Sigmoid colon (tissue), 7 donors: ENCODE results near the gene PPP1R15A. TPM values are rescaled to one million over a fixed set of nuclear protein-coding genes. Genes with fewer than 3 reads are reported as not detected.

Experiments
- DNase-seq: peaks from one replicate; pipeline ENCODE4 v3.0.0-alpha.2; 2019
- H3K27ac ChIP-seq, 4 donors: fragments of 200-600 bp; sonication (generic); one replicate each; pipeline ENCODE4 v1.5.1; 2016 to 2019; ENCODE audit warnings: mild to moderate bottlenecking in 1 of 4
- H3K27me3 ChIP-seq, 3 donors: fragments of 200-600 bp; sonication (generic); one replicate each; pipeline ENCODE4 v1.5.1; 2019; ENCODE audit warnings: mild to moderate bottlenecking in 1 of 3
- H3K36me3 ChIP-seq, 4 donors: fragments of 200-600 bp; sonication (generic); one replicate each; pipeline ENCODE4 v1.5.1; 2016 to 2019
- H3K4me1 ChIP-seq, 4 donors: fragments of 200-600 bp; sonication (generic); one replicate each; pipeline ENCODE4 v1.5.1; 2017 to 2019
- H3K4me3 ChIP-seq, 4 donors: fragments of 200-600 bp; sonication (generic); one replicate each; pipeline ENCODE4 v1.5.1; 2017 to 2019; ENCODE audit warnings: mild to moderate bottlenecking in 2 of 4, moderate library complexity in 1 of 4
- H3K9me3 ChIP-seq, 4 donors: fragments of 200-600 bp in 3 of 4; sonication (generic) in 3 of 4; one replicate each; pipeline versions ENCODE4 v1.5.1 to v1.6.1; 2013 to 2019
- CTCF ChIP-seq, 4 experiments: fragments of 450-650 bp in 3 of 4; fragments of 200-600 bp in 1 of 4; IDR thresholded peaks; one replicate each; pipeline ENCODE4 v1.5.1; 2016 to 2019; ENCODE audit warnings: antibody characterized with exemption in 4 of 4, mild to moderate bottlenecking in 3 of 4, moderate library complexity in 2 of 4
- EP300 ChIP-seq, 4 donors: sonication (generic); formaldehyde crosslinking; IDR thresholded peaks; one replicate each; pipeline ENCODE4 v1.6.1; 2017; ENCODE audit warnings: antibody characterized with exemption in 4 of 4
- POLR2A ChIP-seq, 2 donors: fragments of 450-650 bp; IDR thresholded peaks; one replicate each; pipeline ENCODE4 v1.6.1; 2016; ENCODE audit warnings: antibody characterized with exemption in 2 of 2, mild to moderate bottlenecking in 2 of 2, moderate library complexity in 2 of 2
- POLR2AphosphoS5 ChIP-seq, 4 donors: sonication (generic); formaldehyde crosslinking; IDR thresholded peaks; one replicate each; pipeline ENCODE4 v1.6.1; 2017; ENCODE audit warnings: antibody characterized with exemption in 4 of 4
- WGBS, 2 donors: extraction: QIAGEN DNeasy Blood & Tissue Kit; methylation state at CpG; one replicate each; pipeline ENCODE4 v1.1.7; 2013; 5-methylcytosine and 5-hydroxymethylcytosine counted together
- intact Hi-C: fragments of 100-400 bp; cut with DNase I; formaldehyde crosslinking; loops from one replicate; pipeline ENCODE4 v1.15.1; 2023
- polyA plus RNA-seq, 3 donors: library from polyadenylated mRNA; stranded (reverse); fragments of 200-250 nt; gene quantifications; one replicate each; pipeline ENCODE4 v1.2.3, GENCODE V29; 2013
- total RNA-seq, 4 donors: library from RNA; depleted of rRNA; stranded (reverse); fragments of >200 nt; gene quantifications; one replicate each; pipeline ENCODE4 v1.1.0, GENCODE V29; 2016
- donor health status: healthy with polysubstance abuse.
- donor health status: Bipolar disorder and iron deficiency.
- donor health status: healthy.

Gene PPP1R15A
- total and polyA plus RNA-seq, 7 donors: 22.1 to 69.8 (median 43.2) TPM

GRCh38 chr19:48925240-48925843 is 53.1 kb downstream of the PPP1R15A start:
- WGBS, 2 donors: 57 to 81% methylated on average over 11 of the region's 11 CpGs
- no peaks in the 10 kb centered on the region for H3K9me3 ChIP-seq
- H3K4me3 ChIP-seq: no peak overlapping the region
- peak overlapping the region in 2 of 4 donors; percentile 7 to 27 for H3K27ac ChIP-seq
- intact Hi-C loops: no loop called here
- no peak for DNase-seq
- TF ChIP-seq CTCF (IDR thresholded peaks at IDR 0.05) (no peak), POLR2A (IDR thresholded peaks at IDR 0.05) (no peak), EP300 (IDR thresholded peaks at IDR 0.05) (no peak), POLR2AphosphoS5 (IDR thresholded peaks at IDR 0.05) (no peak)
- H3K36me3 ChIP-seq: peaks cover 0 to 35% (median 15%) of the 10 kb centered on the region in 4 donors
- no peaks in the 10 kb centered on the region for H3K27me3 ChIP-seq
- H3K4me1 ChIP-seq: peaks cover 0 to 11% (median 3%) of the 10 kb centered on the region in 4 donors

Other genes starting within 250 kb of the PPP1R15A start
Only the 30 nearest of the 32 such genes appear.
- 10 to 100 TPM; 10.5 to 14.1 (median 11.9) TPM for gene DBP, start 235.0 kb upstream of the PPP1R15A start, total RNA-seq
- 10 to 100 TPM in 1 of 3 donors, 1 to 10 TPM in 2; 6.2 to 10.2 (median 9.8) TPM for gene DBP, start 235.0 kb upstream of the PPP1R15A start, polyA plus RNA-seq
- gene CA11, start 226.2 kb upstream of the PPP1R15A start, total RNA-seq: 10 to 100 TPM in 3 of 4 donors, 1 to 10 TPM in 1; 10.0 to 29.6 (median 14.7) TPM
- 10 to 100 TPM in 2 of 3 donors, 1 to 10 TPM in 1; 2.1 to 13.2 (median 11.6) TPM for gene CA11, start 226.2 kb upstream of the PPP1R15A start, polyA plus RNA-seq
- 1 to 10 TPM in 1 of 4 donors, under 1 TPM in 1, not detected in 2; 0.49 to 1.2 TPM for gene NTN5, start 199.4 kb upstream of the PPP1R15A start, total RNA-seq
- under 1 TPM in 1 of 3 donors, not detected in 2; 0.32 TPM for gene NTN5, start 199.4 kb upstream of the PPP1R15A start, polyA plus RNA-seq
- not detected for gene FUT2, start 176.4 kb upstream of the PPP1R15A start, total RNA-seq
- 10 to 100 TPM; 37.2 to 62.7 (median 59.4) TPM for gene FUT2, start 176.4 kb upstream of the PPP1R15A start, polyA plus RNA-seq
- gene MAMSTR, start 152.7 kb upstream of the PPP1R15A start, total RNA-seq: 1 to 10 TPM in 1 of 4 donors, under 1 TPM in 3; 0.82 to 1.8 (median 0.89) TPM
- 1 to 10 TPM in 1 of 3 donors, under 1 TPM in 1, not detected in 1; 0.69 to 1.0 TPM for gene MAMSTR, start 152.7 kb upstream of the PPP1R15A start, polyA plus RNA-seq
- gene RASIP1, start 131.8 kb upstream of the PPP1R15A start, total RNA-seq: 10 to 100 TPM in 2 of 4 donors, 1 to 10 TPM in 2; 4.9 to 11.4 (median 10.5) TPM
- gene RASIP1, start 131.8 kb upstream of the PPP1R15A start, polyA plus RNA-seq: 1 to 10 TPM in 2 of 3 donors, under 1 TPM in 1; 0.69 to 6.0 (median 5.0) TPM
- gene IZUMO1, start 125.5 kb upstream of the PPP1R15A start, total RNA-seq: not detected
- 1 to 10 TPM in 1 of 3 donors, under 1 TPM in 1, not detected in 1; 0.15 to 1.8 TPM for gene IZUMO1, start 125.5 kb upstream of the PPP1R15A start, polyA plus RNA-seq
- gene FUT1, start 119.8 kb upstream of the PPP1R15A start, total RNA-seq: under 1 TPM in 3 of 4 donors, not detected in 1; 0.41 to 0.71 (median 0.49) TPM
- under 1 TPM in 2 of 3 donors, not detected in 1; under 0.01 to 0.80 TPM for gene FUT1, start 119.8 kb upstream of the PPP1R15A start, polyA plus RNA-seq
- gene FGF21, start 116.9 kb upstream of the PPP1R15A start, total RNA-seq: not detected
- gene FGF21, start 116.9 kb upstream of the PPP1R15A start, polyA plus RNA-seq: not detected
- 10 to 100 TPM; 29.8 to 46.7 (median 32.9) TPM for gene BCAT2, start 61.4 kb upstream of the PPP1R15A start, total RNA-seq
- 10 to 100 TPM; 52.7 to 61.0 (median 54.1) TPM for gene BCAT2, start 61.4 kb upstream of the PPP1R15A start, polyA plus RNA-seq
- gene HSD17B14, start 35.9 kb upstream of the PPP1R15A start, total RNA-seq: 10 to 100 TPM; 14.1 to 20.1 (median 18.3) TPM
- gene HSD17B14, start 35.9 kb upstream of the PPP1R15A start, polyA plus RNA-seq: 10 to 100 TPM in 1 of 3 donors, 1 to 10 TPM in 2; 4.3 to 21.0 (median 4.9) TPM
- gene PLEKHA4, start 3.8 kb upstream of the PPP1R15A start, total RNA-seq: 10 to 100 TPM; 13.8 to 44.7 (median 19.5) TPM
- gene PLEKHA4, start 3.8 kb upstream of the PPP1R15A start, polyA plus RNA-seq: 10 to 100 TPM; 18.0 to 28.2 (median 21.2) TPM
- 1 to 10 TPM in 1 of 4 donors, under 1 TPM in 1, not detected in 2; 0.99 to 1.1 TPM for gene TULP2, start 26.3 kb downstream of the PPP1R15A start, total RNA-seq
- gene TULP2, start 26.3 kb downstream of the PPP1R15A start, polyA plus RNA-seq: under 1 TPM in 1 of 3 donors, not detected in 2; 0.22 TPM
- 100 to 1,000 TPM; 153 to 275 (median 176) TPM for gene NUCB1, start 27.9 kb downstream of the PPP1R15A start, total RNA-seq
- gene NUCB1, start 27.9 kb downstream of the PPP1R15A start, polyA plus RNA-seq: 100 to 1,000 TPM in 1 of 3 donors, 10 to 100 TPM in 2; 43.0 to 303 (median 66.7) TPM
- gene DHDH, start 61.3 kb downstream of the PPP1R15A start, total RNA-seq: not detected
- under 1 TPM in 1 of 3 donors, not detected in 2; 0.16 TPM for gene DHDH, start 61.3 kb downstream of the PPP1R15A start, polyA plus RNA-seq
- gene BAX, start 82.5 kb downstream of the PPP1R15A start, total RNA-seq: 10 to 100 TPM; 17.9 to 61.5 (median 30.9) TPM
- 100 to 1,000 TPM; 130 to 216 (median 198) TPM for gene BAX, start 82.5 kb downstream of the PPP1R15A start, polyA plus RNA-seq
- gene FTL, start 92.9 kb downstream of the PPP1R15A start, total RNA-seq: 1,000 to 10,000 TPM; 2,871 to 3,975 (median 3,459) TPM
- 1,000 to 10,000 TPM; 2,999 to 9,923 (median 8,398) TPM for gene FTL, start 92.9 kb downstream of the PPP1R15A start, polyA plus RNA-seq
- 10 to 100 TPM; 11.7 to 19.4 (median 17.8) TPM for gene GYS1, start 120.9 kb downstream of the PPP1R15A start, total RNA-seq
- 10 to 100 TPM; 14.4 to 32.7 (median 14.8) TPM for gene GYS1, start 120.9 kb downstream of the PPP1R15A start, polyA plus RNA-seq
- 10 to 100 TPM; 49.3 to 82.3 (median 64.0) TPM for gene RUVBL2, start 121.5 kb downstream of the PPP1R15A start, total RNA-seq
- gene RUVBL2, start 121.5 kb downstream of the PPP1R15A start, polyA plus RNA-seq: 10 to 100 TPM; 36.6 to 98.8 (median 55.9) TPM
- gene LHB, start 144.7 kb downstream of the PPP1R15A start, total RNA-seq: not detected
- not detected for gene LHB, start 144.7 kb downstream of the PPP1R15A start, polyA plus RNA-seq
- not detected for gene CGB3, start 151.9 kb downstream of the PPP1R15A start, total RNA-seq
- not detected for gene CGB3, start 151.9 kb downstream of the PPP1R15A start, polyA plus RNA-seq
- gene CGB2, start 159.5 kb downstream of the PPP1R15A start, total RNA-seq: not detected
- gene CGB2, start 159.5 kb downstream of the PPP1R15A start, polyA plus RNA-seq: 1 to 10 TPM in 1 of 3 donors, not detected in 2; 3.0 TPM
- gene CGB1, start 164.5 kb downstream of the PPP1R15A start, total RNA-seq: not detected
- not detected for gene CGB1, start 164.5 kb downstream of the PPP1R15A start, polyA plus RNA-seq
- not detected for gene CGB5, start 171.4 kb downstream of the PPP1R15A start, total RNA-seq
- gene CGB5, start 171.4 kb downstream of the PPP1R15A start, polyA plus RNA-seq: not detected
- not detected for gene CGB8, start 176.7 kb downstream of the PPP1R15A start, total RNA-seq
- not detected for gene CGB8, start 176.7 kb downstream of the PPP1R15A start, polyA plus RNA-seq
- not detected for gene CGB7, start 185.3 kb downstream of the PPP1R15A start, total RNA-seq
- gene CGB7, start 185.3 kb downstream of the PPP1R15A start, polyA plus RNA-seq: under 1 TPM in 1 of 3 donors, not detected in 2; 0.23 TPM
- gene NTF4, start 192.4 kb downstream of the PPP1R15A start, total RNA-seq: not detected
- not detected for gene NTF4, start 192.4 kb downstream of the PPP1R15A start, polyA plus RNA-seq
- not detected for gene KCNA7, start 200.3 kb downstream of the PPP1R15A start, total RNA-seq
- gene KCNA7, start 200.3 kb downstream of the PPP1R15A start, polyA plus RNA-seq: not detected
- gene SNRNP70, start 213.0 kb downstream of the PPP1R15A start, total RNA-seq: 100 to 1,000 TPM; 156 to 382 (median 237) TPM
- gene SNRNP70, start 213.0 kb downstream of the PPP1R15A start, polyA plus RNA-seq: 100 to 1,000 TPM in 1 of 3 donors, 10 to 100 TPM in 2; 33.8 to 227 (median 40.2) TPM
- gene LIN7B, start 241.9 kb downstream of the PPP1R15A start, total RNA-seq: 10 to 100 TPM; 17.4 to 28.8 (median 26.7) TPM
- gene LIN7B, start 241.9 kb downstream of the PPP1R15A start, polyA plus RNA-seq: 10 to 100 TPM in 2 of 3 donors, 1 to 10 TPM in 1; 9.9 to 12.0 (median 12.0) TPM